GM23338 (cell line): ENCODE measurements around the gene MIA. TPM values are rescaled to one million over a fixed set of nuclear protein-coding genes. Genes with fewer than 3 reads are reported as not detected.

ENCODE experiments used
- ATAC-seq: fragments of 200-7000 bp; cut with Tn5 transposase; 3 replicates; pipeline ENCODE4 v1.9.1; 2020
- DNase-seq: peaks from one replicate; pipeline ENCODE4 v3.0.0-alpha.2; 2015; ENCODE audit warnings: low spot score
- H2AFZ ChIP-seq: fragments of 200-600 bp; sonication (generic); 2 replicates; pipeline ENCODE4 v1.8.0; 2016; ENCODE audit warnings: antibody characterized with exemption, mild to moderate bottlenecking, moderate library complexity
- H3F3A ChIP-seq: fragments of 200-600 bp; sonication (generic); replicated peaks from 2 replicates; pipeline ENCODE4 v1.8.0; 2017; ENCODE audit warnings: antibody characterized with exemption, mixed run types, low read depth
- H3K27ac ChIP-seq: fragments of 200-600 bp; sonication (generic); 2 replicates; pipeline ENCODE4 v1.6.1; 2016; ENCODE audit warnings: low read depth
- H3K27me3 ChIP-seq: fragments of 200-600 bp; sonication (generic); 2 replicates; pipeline ENCODE4 v1.8.0; 2016; ENCODE audit warnings: mild to moderate bottlenecking, mixed run types, moderate library complexity; ENCODE audit not compliant: insufficient read depth
- H3K36me3 ChIP-seq: fragments of 200-600 bp; sonication (generic); 2 replicates; pipeline ENCODE4 v1.8.0; 2016; ENCODE audit warnings: mild to moderate bottlenecking; ENCODE audit not compliant: insufficient read depth
- H3K4me1 ChIP-seq: fragments of 200-600 bp; sonication (generic); 2 replicates; pipeline ENCODE4 v1.8.0; 2016; ENCODE audit warnings: mild to moderate bottlenecking, moderate library complexity; ENCODE audit not compliant: insufficient read depth
- H3K4me2 ChIP-seq: fragments of 200-600 bp; sonication (generic); 2 replicates; pipeline ENCODE4 v1.7.1; 2017; ENCODE audit warnings: mixed run types
- H3K4me3 ChIP-seq: fragments of 200-600 bp; sonication (generic); 2 replicates; pipeline ENCODE4 v1.6.1; 2016; ENCODE audit warnings: mixed run types
- H3K79me2 ChIP-seq: fragments of 200-600 bp; sonication (generic); replicated peaks from 2 replicates; pipeline ENCODE4 v1.8.0; 2017; ENCODE audit warnings: mild to moderate bottlenecking; ENCODE audit not compliant: insufficient read depth
- H3K9me2 ChIP-seq: fragments of 200-600 bp; sonication (generic); 2 replicates; pipeline ENCODE4 v1.8.0; 2017; ENCODE audit not compliant: insufficient read depth
- H4K20me1 ChIP-seq: fragments of 200-600 bp; sonication (generic); replicated peaks from 2 replicates; pipeline ENCODE4 v1.8.0; 2017; ENCODE audit warnings: mild to moderate bottlenecking; ENCODE audit not compliant: insufficient read depth
- H3K27ac Mint-ChIP-seq: 2 replicates; pipeline ENCODE4 v1.8.0; 2020; ENCODE audit warnings: inconsistent platforms, mild to moderate bottlenecking, moderate library complexity, mixed read lengths
- H3K27me3 Mint-ChIP-seq: 3 replicates; pipeline ENCODE4 v1.8.0; 2022; ENCODE audit warnings: low read depth, mild to moderate bottlenecking, moderate library complexity, mixed read lengths, inconsistent platforms; ENCODE audit not compliant: insufficient read depth, poor library complexity
- H3K36me3 Mint-ChIP-seq: 3 replicates; pipeline ENCODE4 v1.8.0; 2021; ENCODE audit warnings: low read depth, mild to moderate bottlenecking, inconsistent platforms, moderate library complexity, mixed read lengths
- H3K4me1 Mint-ChIP-seq: 3 replicates; pipeline ENCODE4 v1.8.0; 2020; ENCODE audit warnings: mild to moderate bottlenecking, inconsistent platforms, mixed read lengths
- H3K4me3 Mint-ChIP-seq: 3 replicates; pipeline ENCODE4 v1.8.0; 2021; ENCODE audit warnings: moderate library complexity, mild to moderate bottlenecking, inconsistent platforms, mixed read lengths
- H3K9me3 Mint-ChIP-seq: 3 replicates; pipeline ENCODE4 v1.8.0; 2020; ENCODE audit warnings: moderate library complexity, mild to moderate bottlenecking, inconsistent platforms, mixed read lengths
- EZH2phosphoT487 ChIP-seq: fragments of 200-600 bp; sonication (generic); IDR thresholded peaks from one replicate; pipeline ENCODE4 v1.8.1; 2018; ENCODE audit warnings: antibody characterized with exemption; ENCODE audit not compliant: unreplicated experiment
- JUNB ChIP-seq: IDR thresholded peaks from one replicate; pipeline ENCODE4 v1.6.1; 2016; ENCODE audit warnings: antibody characterized with exemption; ENCODE audit not compliant: unreplicated experiment
- ZNF462 ChIP-seq: fragments of 250-450 bp; sonication (Bioruptor Pico); IDR thresholded peaks from 2 replicates; pipeline ENCODE4 v1.5.0; 2020; ENCODE audit warnings: mild to moderate bottlenecking, moderate library complexity
- polyA plus RNA-seq: library from polyadenylated mRNA; unstranded; fragments of >200 nt; fragmentation: Nextera tagmentation; extraction: Ambion mirVana; gene quantifications from 2 replicates; pipeline ENCODE4 v1.2.1, GENCODE V29; 2016
- total RNA-seq: library from RNA; depleted of rRNA; stranded (reverse); fragments of >200 nt; shearing (Covaris generic); gene quantifications from 2 replicates; pipeline ENCODE4 v1.2.3, GENCODE V29; 2014
- TF ChIP-seq, protein P1 (sequence below): IDR thresholded peaks from one replicate; pipeline ENCODE4 v1.6.1; 2018; ENCODE audit warnings: antibody characterized with exemption; ENCODE audit not compliant: unreplicated experiment
- TF ChIP-seq, protein P2 (sequence below), 2 experiments: fragments of 200-600 bp in 1 of 2; sonication (generic) in 1 of 2; conservative IDR thresholded peaks; 2 replicates each; pipeline versions ENCODE4 v1.5.1 to v1.6.1; 2016 to 2017; ENCODE audit warnings: antibody characterized with exemption in 2 of 2, low read depth in 2 of 2, mild to moderate bottlenecking in 2 of 2, moderate library complexity in 1 of 2
- TF ChIP-seq, protein P3 (sequence below): IDR thresholded peaks from 2 replicates; pipeline ENCODE4 v1.6.1; 2016; ENCODE audit warnings: antibody characterized with exemption

Gene MIA
- total and polyA plus RNA-seq, 2 experiments from 2014 or later = not detected

DNA sequence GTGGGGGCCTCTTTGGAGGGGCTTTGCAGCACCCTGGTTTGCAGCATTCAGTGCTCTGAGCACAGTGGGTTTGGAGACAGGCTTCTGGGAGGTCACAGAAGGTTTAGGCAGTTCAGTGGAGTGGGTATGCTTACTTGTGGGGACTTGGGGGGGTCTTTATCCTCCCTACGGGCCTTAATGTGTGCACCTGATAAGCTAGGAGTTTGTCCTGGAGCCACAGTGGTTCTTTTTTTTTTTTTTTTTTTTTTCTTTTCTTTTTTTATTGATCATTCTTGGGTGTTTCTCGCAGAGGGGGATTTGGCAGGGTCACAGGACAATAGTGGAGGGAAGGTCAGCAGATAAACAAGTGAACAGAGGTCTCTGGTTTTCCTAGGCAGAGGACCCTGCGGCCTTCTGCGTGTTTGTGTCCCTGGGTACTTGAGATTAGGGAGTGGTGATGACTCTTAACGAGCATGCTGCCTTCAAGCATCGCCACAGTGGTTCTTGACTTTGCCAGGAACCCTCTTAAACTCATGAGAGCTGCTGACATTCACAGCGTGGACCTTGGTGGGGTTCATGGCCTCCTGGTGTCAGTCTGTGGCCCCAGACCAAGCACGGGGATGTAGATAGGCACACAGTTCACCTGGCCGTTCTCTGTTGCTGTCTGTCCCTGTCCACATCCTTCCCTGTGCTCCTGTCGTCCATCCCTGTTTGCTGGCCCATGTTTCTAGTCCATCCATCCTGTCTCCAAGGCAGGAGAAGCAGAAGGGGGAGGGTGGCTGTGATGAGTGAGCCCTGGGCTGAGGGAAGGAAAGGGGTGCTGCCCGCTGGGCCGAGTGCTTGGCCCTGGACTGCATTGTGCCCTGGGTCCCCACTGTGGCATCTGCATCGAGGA lies 26.3 kb downstream of the MIA start:
- Histone ChIP-seq H3K4me3 (peak overlapping the region; percentile 89; the same call in 1 of the 2 replicates), H3K4me1 (peaks cover 60% of the 10 kb centered on the region), H3K36me3 (peaks cover 8% of the 10 kb centered on the region; the same call in 1 of the 2 replicates), H3F3A (peaks cover 35% of the 10 kb centered on the region), H2AFZ (no peak overlapping the region), H3K79me2 (peaks cover 69% of the 10 kb centered on the region), H4K20me1 (peaks cover 49% of the 10 kb centered on the region), H3K4me2 (peak overlapping the region; percentile 71; the same call in 1 of the 2 replicates), H3K9me2 (no peaks in the 10 kb centered on the region), H3K27me3 (no peaks in the 10 kb centered on the region), H3K27ac (no peak overlapping the region)
- ATAC-seq (no peak), DNase-seq (no peak)
- H3K27me3 Mint-ChIP-seq = peaks cover 51% of the 10 kb centered on the region
- H3K4me3 Mint-ChIP-seq = peak overlapping the region; percentile 95
- H3K36me3 Mint-ChIP-seq = peaks cover 50% of the 10 kb centered on the region
- TF ChIP-seq, protein P1, sequence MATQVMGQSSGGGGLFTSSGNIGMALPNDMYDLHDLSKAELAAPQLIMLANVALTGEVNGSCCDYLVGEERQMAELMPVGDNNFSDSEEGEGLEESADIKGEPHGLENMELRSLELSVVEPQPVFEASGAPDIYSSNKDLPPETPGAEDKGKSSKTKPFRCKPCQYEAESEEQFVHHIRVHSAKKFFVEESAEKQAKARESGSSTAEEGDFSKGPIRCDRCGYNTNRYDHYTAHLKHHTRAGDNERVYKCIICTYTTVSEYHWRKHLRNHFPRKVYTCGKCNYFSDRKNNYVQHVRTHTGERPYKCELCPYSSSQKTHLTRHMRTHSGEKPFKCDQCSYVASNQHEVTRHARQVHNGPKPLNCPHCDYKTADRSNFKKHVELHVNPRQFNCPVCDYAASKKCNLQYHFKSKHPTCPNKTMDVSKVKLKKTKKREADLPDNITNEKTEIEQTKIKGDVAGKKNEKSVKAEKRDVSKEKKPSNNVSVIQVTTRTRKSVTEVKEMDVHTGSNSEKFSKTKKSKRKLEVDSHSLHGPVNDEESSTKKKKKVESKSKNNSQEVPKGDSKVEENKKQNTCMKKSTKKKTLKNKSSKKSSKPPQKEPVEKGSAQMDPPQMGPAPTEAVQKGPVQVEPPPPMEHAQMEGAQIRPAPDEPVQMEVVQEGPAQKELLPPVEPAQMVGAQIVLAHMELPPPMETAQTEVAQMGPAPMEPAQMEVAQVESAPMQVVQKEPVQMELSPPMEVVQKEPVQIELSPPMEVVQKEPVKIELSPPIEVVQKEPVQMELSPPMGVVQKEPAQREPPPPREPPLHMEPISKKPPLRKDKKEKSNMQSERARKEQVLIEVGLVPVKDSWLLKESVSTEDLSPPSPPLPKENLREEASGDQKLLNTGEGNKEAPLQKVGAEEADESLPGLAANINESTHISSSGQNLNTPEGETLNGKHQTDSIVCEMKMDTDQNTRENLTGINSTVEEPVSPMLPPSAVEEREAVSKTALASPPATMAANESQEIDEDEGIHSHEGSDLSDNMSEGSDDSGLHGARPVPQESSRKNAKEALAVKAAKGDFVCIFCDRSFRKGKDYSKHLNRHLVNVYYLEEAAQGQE = no peak
- TF ChIP-seq ZNF462 (CRISPR knock-in tag) (no peak), EZH2phosphoT487 (no peak), JUNB (no peak)
- TF ChIP-seq, protein P2, sequence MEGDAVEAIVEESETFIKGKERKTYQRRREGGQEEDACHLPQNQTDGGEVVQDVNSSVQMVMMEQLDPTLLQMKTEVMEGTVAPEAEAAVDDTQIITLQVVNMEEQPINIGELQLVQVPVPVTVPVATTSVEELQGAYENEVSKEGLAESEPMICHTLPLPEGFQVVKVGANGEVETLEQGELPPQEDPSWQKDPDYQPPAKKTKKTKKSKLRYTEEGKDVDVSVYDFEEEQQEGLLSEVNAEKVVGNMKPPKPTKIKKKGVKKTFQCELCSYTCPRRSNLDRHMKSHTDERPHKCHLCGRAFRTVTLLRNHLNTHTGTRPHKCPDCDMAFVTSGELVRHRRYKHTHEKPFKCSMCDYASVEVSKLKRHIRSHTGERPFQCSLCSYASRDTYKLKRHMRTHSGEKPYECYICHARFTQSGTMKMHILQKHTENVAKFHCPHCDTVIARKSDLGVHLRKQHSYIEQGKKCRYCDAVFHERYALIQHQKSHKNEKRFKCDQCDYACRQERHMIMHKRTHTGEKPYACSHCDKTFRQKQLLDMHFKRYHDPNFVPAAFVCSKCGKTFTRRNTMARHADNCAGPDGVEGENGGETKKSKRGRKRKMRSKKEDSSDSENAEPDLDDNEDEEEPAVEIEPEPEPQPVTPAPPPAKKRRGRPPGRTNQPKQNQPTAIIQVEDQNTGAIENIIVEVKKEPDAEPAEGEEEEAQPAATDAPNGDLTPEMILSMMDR (conservative IDR thresholded peaks at IDR 0.05; ENCODE audit: low read depth in 2 of 2) = no peak
- TF ChIP-seq, protein P3, sequence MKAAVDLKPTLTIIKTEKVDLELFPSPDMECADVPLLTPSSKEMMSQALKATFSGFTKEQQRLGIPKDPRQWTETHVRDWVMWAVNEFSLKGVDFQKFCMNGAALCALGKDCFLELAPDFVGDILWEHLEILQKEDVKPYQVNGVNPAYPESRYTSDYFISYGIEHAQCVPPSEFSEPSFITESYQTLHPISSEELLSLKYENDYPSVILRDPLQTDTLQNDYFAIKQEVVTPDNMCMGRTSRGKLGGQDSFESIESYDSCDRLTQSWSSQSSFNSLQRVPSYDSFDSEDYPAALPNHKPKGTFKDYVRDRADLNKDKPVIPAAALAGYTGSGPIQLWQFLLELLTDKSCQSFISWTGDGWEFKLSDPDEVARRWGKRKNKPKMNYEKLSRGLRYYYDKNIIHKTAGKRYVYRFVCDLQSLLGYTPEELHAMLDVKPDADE = no peak
- H3K9me3 Mint-ChIP-seq = no peaks in the 10 kb centered on the region
- peaks cover 65% of the 10 kb centered on the region for H3K4me1 Mint-ChIP-seq
- no peak overlapping the region for H3K27ac Mint-ChIP-seq
